Ovary (tissue), 3 donors: ENCODE results near the gene ALOX12B.

Source experiments
- CTCF ChIP-seq, 3 donors: fragments of 450-650 bp in 2 of 3; fragments of 200-600 bp in 1 of 3; IDR thresholded peaks; one replicate each; pipeline versions ENCODE4 v1.5.1 to v1.8.0; 2016 to 2022; ENCODE audit warnings: antibody characterized with exemption in 3 of 3, mild to moderate bottlenecking in 1 of 3
- EP300 ChIP-seq: sonication (generic); formaldehyde crosslinking; IDR thresholded peaks from one replicate; pipeline ENCODE4 v1.6.1; 2017; ENCODE audit warnings: antibody characterized with exemption
- POLR2A ChIP-seq: fragments of 450-650 bp; IDR thresholded peaks from one replicate; pipeline ENCODE4 v1.6.1; 2017; ENCODE audit warnings: antibody characterized with exemption, mild to moderate bottlenecking, moderate library complexity
- donor health status: DM: no; HTN: no; CAD: no.

- TF ChIP-seq POLR2A, result no peak
- no peak for TF ChIP-seq CTCF (IDR thresholded peaks at IDR 0.05)
- no peak for TF ChIP-seq EP300
These were observed 2.2 kb upstream of the ALOX12B start for GRCh38 chr17:8089728-8090127.
